A549 (cell line): ENCODE results near the gene IPO11. TPM values are rescaled to one million over a fixed set of nuclear protein-coding genes. Genes with fewer than 3 reads are reported as not detected.

Experiments used
- ATAC-seq, 2 experiments: fragments of 200-7000 bp in 1 of 2; fragments of >200 bp in 1 of 2; cut with Nextera tagmentation in 1 of 2; cut with Tn5 transposase in 1 of 2; 3 replicates each; pipeline versions ENCODE4 v1.8.0 to v1.9.1; 2018 to 2020; ENCODE audit warnings: mild to moderate bottlenecking in 1 of 2, moderate library complexity in 1 of 2
- CTCF ChIA-PET: fragments of 300-600 bp; sonication (Branson Sonifier 250); formaldehyde crosslinking; extraction: SDS; loops from one replicate; lab custom pipeline; 2021; ENCODE audit warnings: antibody characterized with exemption, inconsistent platforms; lab: Yijun Ruan, JAX
- POLR2A ChIA-PET: fragments of 350-600 bp; formaldehyde crosslinking; extraction: SDS; loops from one replicate; lab custom pipeline; 2021; ENCODE audit warnings: antibody characterized with exemption, inconsistent platforms; lab: Yijun Ruan, JAX
- DNase-seq, 2 experiments: peaks; one replicate each; pipeline versions ENCODE4 v3.0.0 to v3.0.0-alpha.2; 2011 to 2016; ENCODE audit warnings: low read depth in 1 of 2, low spot score in 1 of 2
- FAIRE-seq: peaks from 2 replicates; lab custom pipeline; 2011; peaks lifted over from hg19 to GRCh38; lab: Jason Lieb, UNC
- H3K27ac ChIP-seq, 2 experiments: fragments of >200 bp; sonication (Bioruptor Twin); formaldehyde crosslinking; 3 replicates each; pipeline ENCODE4 v1.5.1; 2016 to 2017
- H3K4me1 ChIP-seq: fragments of >200 bp; sonication (Bioruptor Twin); formaldehyde crosslinking; 3 replicates; pipeline ENCODE4 v1.6.1; 2016
- H3K4me2 ChIP-seq: fragments of >200 bp; sonication (Bioruptor Twin); formaldehyde crosslinking; 3 replicates; pipeline ENCODE4 v1.6.1; 2016
- H3K4me3 ChIP-seq: fragments of >200 bp; sonication (Bioruptor Twin); formaldehyde crosslinking; 3 replicates; pipeline ENCODE4 v1.5.1; 2016
- H3K9me3 ChIP-seq: fragments of >200 bp; sonication (Bioruptor Twin); formaldehyde crosslinking; 3 replicates; pipeline ENCODE4 v1.6.1; 2016
- BCL3 ChIP-seq: fragments of >200 bp; sonication (Bioruptor Twin); formaldehyde crosslinking; IDR thresholded peaks from 3 replicates; pipeline ENCODE4 v1.6.1; 2016
- E2F6 ChIP-seq: IDR thresholded peaks from 2 replicates; pipeline ENCODE4 v1.6.1; 2012; ENCODE audit warnings: low read depth, borderline replicate concordance
- ELK1 ChIP-seq: fragments of 150-350 bp; IDR thresholded peaks from 2 replicates; pipeline ENCODE4 v1.6.1; 2014; ENCODE audit warnings: low read depth, mild to moderate bottlenecking, low read length
- EP300 ChIP-seq, 2 experiments: fragments of >200 bp; sonication (Bioruptor Twin); formaldehyde crosslinking; IDR thresholded peaks; 2 replicates in 1 of 2; 3 replicates in 1 of 2; pipeline ENCODE4 v1.6.1; 2016 to 2017
- FOSB ChIP-seq: fragments of 250-450 bp; sonication (Bioruptor Pico); IDR thresholded peaks from 2 replicates; pipeline ENCODE4 v1.5.0; 2020; ENCODE audit warnings: mild to moderate bottlenecking, moderate library complexity
- FOSL2 ChIP-seq, 2 experiments: fragments of 450-650 bp in 1 of 2; fragments of >200 bp in 1 of 2; sonication (Bioruptor Twin) in 1 of 2; formaldehyde crosslinking; IDR thresholded peaks; 2 replicates each; pipeline versions ENCODE4 v1.5.0 to v1.6.1; 2016 to 2020; ENCODE audit warnings: mild to moderate bottlenecking in 1 of 2, moderate library complexity in 1 of 2
- FOXS1 ChIP-seq: fragments of 250-450 bp; sonication (Bioruptor Pico); IDR thresholded peaks from 2 replicates; pipeline ENCODE4 v1.5.0; 2020; ENCODE audit warnings: mild to moderate bottlenecking, moderate library complexity
- GATA3 ChIP-seq: IDR thresholded peaks from 2 replicates; pipeline ENCODE4 v1.6.1; 2012; ENCODE audit warnings: borderline replicate concordance
- HDAC2 ChIP-seq: fragments of 200-600 bp; sonication (generic); IDR thresholded peaks from 2 replicates; pipeline ENCODE4 v1.6.1; 2016
- HES2 ChIP-seq: fragments of >200 bp; sonication (Bioruptor Twin); formaldehyde crosslinking; IDR thresholded peaks from 2 replicates; pipeline ENCODE4 v1.6.1; 2016
- HEYL ChIP-seq: fragments of 250-450 bp; sonication (Bioruptor Pico); IDR thresholded peaks from 2 replicates; pipeline ENCODE4 v1.8.0; 2021; ENCODE audit warnings: mild to moderate bottlenecking, moderate library complexity
- HOXA7 ChIP-seq: fragments of 250-450 bp; sonication (Bioruptor Pico); IDR thresholded peaks from 2 replicates; pipeline ENCODE4 v1.5.0; 2020; ENCODE audit warnings: mild to moderate bottlenecking, moderate library complexity
- HOXB5 ChIP-seq: fragments of 250-450 bp; sonication (Bioruptor Pico); IDR thresholded peaks from 2 replicates; pipeline ENCODE4 v1.5.0; 2020; ENCODE audit warnings: mild to moderate bottlenecking, moderate library complexity
- JUN ChIP-seq, 2 experiments: fragments of >200 bp; sonication (Bioruptor Twin); formaldehyde crosslinking; IDR thresholded peaks; 2 replicates in 1 of 2; 3 replicates in 1 of 2; pipeline ENCODE4 v1.6.1; 2016 to 2017
- KDM1A ChIP-seq: fragments of 200-600 bp; sonication (generic); IDR thresholded peaks from 2 replicates; pipeline ENCODE4 v1.6.1; 2016; ENCODE audit warnings: low read depth, mild to moderate bottlenecking
- MAFK ChIP-seq: fragments of 450-650 bp; IDR thresholded peaks from 2 replicates; pipeline ENCODE4 v1.6.1; 2014; ENCODE audit not compliant: partially characterized antibody
- MYC ChIP-seq: IDR thresholded peaks from 2 replicates; pipeline ENCODE4 v1.6.1; 2012; ENCODE audit warnings: mild to moderate bottlenecking, inconsistent platforms, low read length, improper control_type of control experiment, borderline replicate concordance
- NFE2L2 ChIP-seq: fragments of 150-350 bp; conservative IDR thresholded peaks from 2 replicates; pipeline ENCODE4 v1.6.1; 2014; ENCODE audit warnings: low read length
- NPAS2 ChIP-seq: fragments of 250-450 bp; sonication (Bioruptor Pico); IDR thresholded peaks from 2 replicates; pipeline ENCODE4 v1.8.0; 2022; ENCODE audit warnings: mild to moderate bottlenecking, moderate library complexity, borderline replicate concordance
- NR3C1 ChIP-seq: fragments of >200 bp; sonication (Bioruptor Twin); formaldehyde crosslinking; IDR thresholded peaks from 3 replicates; pipeline ENCODE4 v1.6.1; 2017
- POLR2A ChIP-seq: IDR thresholded peaks from 2 replicates; pipeline ENCODE4 v1.6.1; 2012; ENCODE audit warnings: mild to moderate bottlenecking, low read length
- REST ChIP-seq: fragments of 200-600 bp; sonication (generic); IDR thresholded peaks from 2 replicates; pipeline ENCODE4 v1.6.1; 2016; ENCODE audit warnings: antibody characterized with exemption, mild to moderate bottlenecking, moderate library complexity
- RNF2 ChIP-seq: fragments of 200-600 bp; sonication (generic); IDR thresholded peaks from 2 replicates; pipeline ENCODE4 v1.6.1; 2016; ENCODE audit warnings: low read depth, mild to moderate bottlenecking, antibody characterized with exemption, moderate library complexity, borderline replicate concordance
- TFCP2L1 ChIP-seq: fragments of 250-450 bp; sonication (Bioruptor Pico); IDR thresholded peaks from 2 replicates; pipeline ENCODE4 v1.5.0; 2021; ENCODE audit warnings: mild to moderate bottlenecking
- TP53 ChIP-seq: fragments of 250-450 bp; sonication (Bioruptor Pico); IDR thresholded peaks from 2 replicates; pipeline ENCODE4 v1.5.0; 2021; ENCODE audit warnings: mild to moderate bottlenecking, moderate library complexity
- ZC3H11A ChIP-seq: fragments of 450-650 bp; IDR thresholded peaks from 2 replicates; pipeline ENCODE4 v1.6.1; 2014; ENCODE audit warnings: antibody characterized with exemption, mild to moderate bottlenecking
- ZFP36 ChIP-seq: fragments of 450-650 bp; IDR thresholded peaks from 2 replicates; pipeline ENCODE4 v1.6.1; 2014; ENCODE audit warnings: borderline replicate concordance; ENCODE audit not compliant: partially characterized antibody
- WGBS: methylation state at CpG from one replicate; pipeline ENCODE4 v1.1.6; 2017; ENCODE audit errors: missing lambda C conversion rate; 5-methylcytosine and 5-hydroxymethylcytosine counted together
- polyA plus RNA-seq, 4 experiments: library from polyadenylated mRNA; depleted of rRNA in 3 of 4; stranded (reverse); fragments of >200 nt; fragmentation: RNase III in 1 of 4; extraction: RNeasy Plus Mini Kit Qiagen cat#74134 plus additional on column Dnase treatment in 1 of 4; gene quantifications; 2 replicates in 3 of 4; 3 replicates in 1 of 4; pipeline ENCODE4 v1.2.3, GENCODE V29; 2011 to 2017

The IPO11 gene
- polyA plus RNA-seq, 2 of the 4 experiments (the other 2 are of a cell fraction), result 20.7 to 33.0 TPM

- DNase-seq (no peak), FAIRE-seq (peak; percentile 23), ATAC-seq (no peak)
- TF ChIP-seq FOSB (CRISPR knock-in tag) (no peak), HEYL (CRISPR knock-in tag) (no peak), POLR2A (no peak), NPAS2 (CRISPR knock-in tag) (no peak), MAFK (no peak), KDM1A (no peak), FOSL2 (IDR thresholded peaks at IDR 0.05) (no peak), FOSL2 (CRISPR knock-in tag; IDR thresholded peaks at IDR 0.05) (no peak), MYC (no peak), REST (no peak), HDAC2 (no peak), ZFP36 (no peak)
- H3K9me3 ChIP-seq, result no peaks in the 10 kb centered on the region
- no peak overlapping the region for H3K4me3 ChIP-seq
- ChIA-PET CTCF (no interaction called here), POLR2A (no interaction called here)
- WGBS, result 100% methylated on average over 2 of the region's 2 CpGs
- no peaks in the 10 kb centered on the region for H3K4me1 ChIP-seq
- no peak overlapping the region for H3K4me2 ChIP-seq
- H3K27ac ChIP-seq, result no peak overlapping the region
Measured at GRCh38 chr5:62536232-62536631, 123.7 kb downstream of the IPO11 start.

GRCh38 chr5:62536783-62537182 is 124.2 kb downstream of the IPO11 start:
- Histone ChIP-seq H3K27ac (no peak overlapping the region), H3K9me3 (no peaks in the 10 kb centered on the region), H3K4me1 (no peaks in the 10 kb centered on the region), H3K4me3 (no peak overlapping the region), H3K4me2 (no peak overlapping the region)
- no peak for ATAC-seq
- DNase-seq, result no peak
- TF ChIP-seq KDM1A, result no peak
- no peak for TF ChIP-seq TP53 (CRISPR knock-in tag)
- TF ChIP-seq MAFK, result peak; percentile 69
- no peak for TF ChIP-seq ZFP36
- TF ChIP-seq BCL3, result no peak
- no peak for TF ChIP-seq EP300 (IDR thresholded peaks at IDR 0.05)
- 77% methylated on average over 2 of the region's 2 CpGs for WGBS
- ChIA-PET CTCF (no interaction called here), POLR2A (no interaction called here)
- no peak for FAIRE-seq

GRCh38 chr5:62538017-62538942 is 125.7 kb downstream of the IPO11 start:
- FAIRE-seq (no peak), ATAC-seq (peak; percentile 85 to 93), DNase-seq (peak in 1 of 2 experiments; percentile 73)
- ChIA-PET POLR2A (no interaction called here), CTCF (no interaction called here)
- H3K9me3 ChIP-seq, result no peaks in the 10 kb centered on the region
- H3K27ac ChIP-seq, result no peak overlapping the region
- 64% methylated on average over 9 of the region's 9 CpGs for WGBS
- no peak overlapping the region for H3K4me3 ChIP-seq
- H3K4me2 ChIP-seq, result no peak overlapping the region
- no peaks in the 10 kb centered on the region for H3K4me1 ChIP-seq
- TF ChIP-seq HOXA7 (no peak), HOXB5 (no peak), ELK1 (no peak), FOSB (CRISPR knock-in tag) (no peak), FOXS1 (no peak), TP53 (CRISPR knock-in tag) (no peak), TFCP2L1 (CRISPR knock-in tag) (no peak), JUN (IDR thresholded peaks at IDR 0.05) (no peak), MYC (no peak), EP300 (IDR thresholded peaks at IDR 0.05) (no peak), GATA3 (peak; percentile 43; the same call in 1 of the 2 replicates), HDAC2 (no peak), ZC3H11A (no peak), RNF2 (no peak), NR3C1 (no peak), HES2 (no peak), POLR2A (no peak), NFE2L2 (0 out of 2 replicates have a peak, but pooled peaks have one; percentile 10), E2F6 (no peak)
